GM18870 (cell line): ENCODE results near the gene NAALADL2.

Experiments
- ATAC-seq: cut with Tn5 transposase; IDR thresholded peaks from one replicate; pipeline ENCODE4 v1.9.1; 2021; ENCODE audit warnings: moderate library complexity; ENCODE audit not compliant: unreplicated experiment

The NAALADL2 gene

GRCh38 chr3:174884776-174885568 lies 25.8 kb downstream of the NAALADL2 start:
- no peak for ATAC-seq

DNA sequence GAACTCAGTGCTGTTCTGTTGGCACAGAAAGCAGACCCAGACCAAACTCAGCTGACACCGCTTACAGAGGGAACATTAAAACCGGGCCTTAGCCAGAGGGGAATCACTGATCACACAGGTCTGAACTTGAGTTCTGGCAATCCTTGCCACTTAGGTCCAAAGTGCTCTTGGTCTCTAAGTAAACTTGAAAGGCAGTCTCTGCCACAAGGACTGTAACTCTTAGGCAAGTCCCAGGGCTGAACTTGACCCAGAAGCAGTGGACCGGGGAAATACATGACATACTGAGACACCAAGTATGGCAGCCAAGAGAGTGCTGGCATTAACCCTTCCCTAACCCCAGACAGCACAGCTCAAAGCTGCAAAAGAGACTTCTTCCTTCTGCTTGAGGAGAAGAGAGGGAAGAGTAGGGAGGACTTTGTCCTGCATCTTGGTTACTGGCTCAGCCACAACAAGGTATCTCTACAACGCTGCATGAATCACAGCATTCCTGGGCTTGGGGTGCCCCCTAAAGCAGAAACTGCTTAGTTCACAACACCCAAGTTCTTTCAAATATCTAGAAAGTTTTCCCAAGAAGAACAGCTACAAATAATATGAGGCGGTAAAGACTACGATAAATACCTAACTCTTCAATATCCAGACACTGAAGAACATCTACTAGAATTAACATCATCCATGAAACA lies 32.5 kb downstream of the NAALADL2 start:
- no peak for ATAC-seq

DNA sequence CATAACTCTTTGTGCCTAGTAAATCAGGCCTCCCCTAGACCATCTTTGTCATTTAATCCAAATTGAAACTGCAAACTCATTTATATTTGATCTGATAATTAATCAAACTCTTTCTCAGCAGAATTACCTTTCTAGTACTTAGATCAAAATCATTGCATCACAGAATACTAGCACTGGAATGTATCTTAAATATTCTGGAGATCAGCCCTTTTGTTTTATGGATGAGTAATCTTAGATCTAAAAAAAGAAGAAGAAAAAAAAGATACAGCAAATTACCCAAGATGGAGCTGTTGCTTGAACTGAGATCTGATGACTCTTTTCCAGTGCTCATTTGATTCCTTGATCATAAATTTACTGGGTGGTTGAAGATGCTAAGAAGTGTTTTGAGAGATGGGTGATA lies 47.9 kb downstream of the NAALADL2 start:
- no peak for ATAC-seq

GRCh38 chr3:174907628-174908407 lies 48.7 kb downstream of the NAALADL2 start:
- no peak for ATAC-seq

DNA sequence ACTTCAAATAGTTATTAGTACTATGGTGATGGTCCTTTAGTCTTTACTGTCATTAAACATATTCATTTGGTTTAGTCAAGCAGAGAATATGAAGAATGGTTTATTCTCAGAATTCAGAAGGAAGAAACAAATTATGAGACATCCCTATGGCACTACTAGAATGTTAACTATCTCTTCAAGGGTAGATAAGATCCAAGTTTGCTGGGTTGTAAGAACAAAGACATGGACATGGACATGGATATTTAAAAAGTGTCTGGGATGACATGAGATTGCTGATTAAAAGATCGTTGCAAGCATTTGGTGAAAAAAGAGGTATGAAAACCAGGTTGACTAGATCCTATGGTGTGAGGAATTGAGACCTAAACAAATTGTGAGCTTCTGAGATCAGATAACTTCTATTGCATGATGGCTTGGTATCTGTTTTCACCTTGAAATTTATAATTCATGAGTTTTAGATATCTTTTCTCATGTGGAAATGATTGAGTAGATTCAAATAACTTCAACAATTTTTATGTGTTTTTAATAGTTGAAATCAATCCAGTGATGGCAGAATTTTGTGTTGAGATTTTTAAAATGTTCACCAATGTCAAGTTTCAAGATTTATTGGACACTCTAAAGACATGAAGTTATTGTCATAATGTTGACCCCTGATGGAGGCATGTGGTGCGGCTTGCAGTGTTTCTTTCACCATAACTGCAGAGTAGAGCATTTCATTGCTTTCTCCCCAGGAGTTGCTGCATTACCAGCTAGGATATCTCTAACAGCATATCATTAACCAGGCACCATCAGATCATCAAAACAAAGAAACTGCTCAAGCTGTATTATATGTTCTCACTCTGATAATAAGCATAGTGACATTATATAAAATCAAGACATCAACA lies 72.6 kb downstream of the NAALADL2 start:
- ATAC-seq = no peak

DNA sequence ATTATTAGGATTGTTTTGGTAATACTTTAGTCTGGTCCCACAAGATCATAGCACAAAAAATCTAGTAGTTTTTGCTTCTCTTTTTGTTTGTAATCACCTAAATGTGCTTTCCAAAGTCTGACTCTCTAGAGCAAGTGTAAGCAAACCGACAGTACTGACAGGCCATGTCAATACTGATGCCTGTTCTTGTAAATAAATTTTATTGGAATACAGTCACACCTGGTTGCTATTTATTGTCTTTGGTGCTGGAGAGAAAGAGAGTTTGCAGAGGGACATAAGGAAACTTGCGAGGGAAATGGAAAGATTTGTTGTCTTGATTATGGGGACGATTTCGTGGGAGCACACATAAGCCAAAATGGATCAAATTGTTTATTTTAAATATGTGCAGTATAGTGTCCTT lies 77.5 kb downstream of the NAALADL2 start:
- no peak for ATAC-seq

GRCh38 chr3:174937478-174937877 lies 78.3 kb downstream of the NAALADL2 start:
- no peak for ATAC-seq

- no peak for ATAC-seq
These were observed 79.0 kb downstream of the NAALADL2 start for GRCh38 chr3:174938102-174938501.

GRCh38 chr3:174940151-174940550 lies 81.0 kb downstream of the NAALADL2 start:
- ATAC-seq = no peak

GRCh38 chr3:174945276-174945675 lies 86.1 kb downstream of the NAALADL2 start:
- ATAC-seq = no peak

- ATAC-seq = no peak
These were observed 86.8 kb downstream of the NAALADL2 start for GRCh38 chr3:174945951-174946350.

DNA sequence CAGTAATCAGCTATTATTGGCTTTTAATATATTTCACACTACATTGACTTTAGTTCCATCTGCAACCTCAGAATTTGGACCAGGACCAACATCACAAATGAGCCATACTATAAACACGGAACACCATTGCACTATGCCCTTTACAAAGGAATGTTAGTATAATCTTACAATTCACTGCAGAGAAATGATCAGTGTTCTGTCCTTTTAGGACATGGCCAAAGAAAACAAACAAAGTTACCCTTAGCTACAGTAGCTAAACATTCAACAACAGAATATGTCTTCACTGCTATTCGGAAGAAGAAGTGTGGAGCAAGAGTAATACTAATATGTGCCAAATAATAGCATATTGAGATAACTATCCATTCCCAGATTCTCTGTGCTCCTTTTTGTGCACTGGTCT lies 90.4 kb downstream of the NAALADL2 start:
- ATAC-seq = no peak

DNA sequence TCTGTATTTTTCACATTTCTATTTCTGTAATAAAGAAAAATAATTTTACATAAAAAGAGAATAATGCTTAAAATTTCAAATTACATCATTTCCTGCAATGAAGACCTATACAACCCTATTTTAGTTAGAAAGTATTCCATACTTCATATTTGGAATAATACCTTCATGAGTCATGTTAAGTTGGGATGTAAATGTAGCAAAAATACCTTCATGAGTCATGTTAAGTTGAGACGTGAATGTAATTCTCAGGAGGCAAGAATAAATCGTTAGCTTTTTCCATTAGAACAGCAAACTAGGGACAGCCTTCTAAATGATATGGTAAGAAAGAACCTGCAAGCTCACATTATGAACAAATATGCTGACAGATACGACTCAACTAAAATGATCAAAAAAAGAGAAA lies 91.9 kb downstream of the NAALADL2 start:
- no peak for ATAC-seq

GRCh38 chr3:174951498-174952005 lies 92.4 kb downstream of the NAALADL2 start:
- ATAC-seq = no peak

DNA sequence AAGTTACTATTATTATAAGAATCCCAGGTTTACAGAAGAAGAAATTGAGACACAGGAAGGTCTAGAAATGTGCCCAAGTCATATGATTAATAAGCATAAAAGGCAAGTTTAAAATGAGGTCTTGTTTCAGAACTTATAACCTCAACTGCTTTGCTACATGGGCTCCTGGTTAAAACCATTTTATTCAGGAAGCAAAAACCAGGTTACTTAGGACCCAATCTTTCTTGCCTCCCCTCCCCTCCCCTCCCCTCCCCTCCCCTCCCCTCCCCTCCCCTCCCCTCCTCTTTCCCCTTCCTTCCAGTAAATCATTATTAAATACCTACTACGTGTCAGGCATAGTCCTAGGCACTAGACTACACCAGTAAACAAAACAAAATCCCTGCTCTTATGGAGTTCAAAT lies 93.9 kb downstream of the NAALADL2 start:
- no peak for ATAC-seq

GRCh38 chr3:174955513-174956016 lies 96.4 kb downstream of the NAALADL2 start:
- ATAC-seq = no peak

GRCh38 chr3:174957081-174957480 lies 97.9 kb downstream of the NAALADL2 start:
- ATAC-seq = no peak

DNA sequence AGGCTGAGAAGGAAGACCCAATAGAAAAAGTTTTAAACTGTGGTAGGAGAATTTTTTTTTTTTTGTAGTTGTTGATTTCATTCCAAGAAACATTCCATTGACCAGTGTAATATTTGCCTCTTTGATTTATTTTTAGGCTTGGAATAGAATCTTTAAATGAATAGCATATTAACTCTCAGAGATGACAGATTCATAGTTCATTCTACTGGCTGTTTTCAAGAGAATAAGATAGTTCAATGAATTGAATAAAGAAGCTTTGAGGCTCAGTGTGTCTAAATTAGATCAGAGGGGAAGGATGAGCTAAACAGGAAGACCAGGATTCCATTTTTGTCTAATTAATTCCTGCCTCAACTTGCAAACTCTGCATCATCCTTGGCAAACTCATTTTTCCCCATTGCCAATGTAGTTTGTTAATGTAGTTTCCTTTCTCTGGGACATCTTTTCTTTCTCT lies 98.4 kb downstream of the NAALADL2 start:
- no peak for ATAC-seq

GRCh38 chr3:174958671-174959328 lies 99.7 kb downstream of the NAALADL2 start:
- ATAC-seq = no peak
